Measurements from ENCODE around the gene SYS1.

The SYS1 gene

GRCh38 chr20:45363611-45364492 lies 896 bp downstream of the SYS1 start:
- Histone ChIP-seq H3K9me2 (replicated peaks; ENCODE audit: insufficient read depth, low read length) (no peaks in the 10 kb centered on the region), H4K20me1 (ENCODE audit: insufficient read depth, low read length) (no peaks in the 10 kb centered on the region), H3K36me3 (replicated peaks; ENCODE audit: insufficient read depth, low read length) (no peaks in the 10 kb centered on the region), H3K27ac (ENCODE audit: low read length) (peak overlapping the region; percentile 86; the same call in 1 of the 2 replicates), H3K9ac (ENCODE audit: low read length) (peak overlapping the region; percentile 87; the same call in 1 of the 2 replicates), H3K4me1 (ENCODE audit: low read length) (peaks cover 23% of the 10 kb centered on the region), H3K27me3 (replicated peaks; ENCODE audit: insufficient read depth, low read length) (no peaks in the 10 kb centered on the region), H3K4me2 (ENCODE audit: low read depth, low read length) (peak overlapping the region; percentile 97), H3K79me2 (ENCODE audit: low read length) (peaks cover 39% of the 10 kb centered on the region), H3F3A (ENCODE audit: insufficient read depth, low read length) (peaks cover 25% of the 10 kb centered on the region), H2AFZ (ENCODE audit: low read length) (peak overlapping the region; percentile 92), H3K9me3 (replicated peaks; ENCODE audit: insufficient read depth, low read length) (no peaks in the 10 kb centered on the region), H3K4me3 (ENCODE audit: low read length) (peak overlapping the region; percentile 95)
- no peak for TF ChIP-seq EZH2 (optimal IDR thresholded peaks at IDR 0.05; ENCODE audit: low read depth, low read length)
- no peak for TF ChIP-seq EZH2phosphoT487 (IDR thresholded peaks at IDR 0.05; ENCODE audit: low read length)
- TF ChIP-seq, protein P1, sequence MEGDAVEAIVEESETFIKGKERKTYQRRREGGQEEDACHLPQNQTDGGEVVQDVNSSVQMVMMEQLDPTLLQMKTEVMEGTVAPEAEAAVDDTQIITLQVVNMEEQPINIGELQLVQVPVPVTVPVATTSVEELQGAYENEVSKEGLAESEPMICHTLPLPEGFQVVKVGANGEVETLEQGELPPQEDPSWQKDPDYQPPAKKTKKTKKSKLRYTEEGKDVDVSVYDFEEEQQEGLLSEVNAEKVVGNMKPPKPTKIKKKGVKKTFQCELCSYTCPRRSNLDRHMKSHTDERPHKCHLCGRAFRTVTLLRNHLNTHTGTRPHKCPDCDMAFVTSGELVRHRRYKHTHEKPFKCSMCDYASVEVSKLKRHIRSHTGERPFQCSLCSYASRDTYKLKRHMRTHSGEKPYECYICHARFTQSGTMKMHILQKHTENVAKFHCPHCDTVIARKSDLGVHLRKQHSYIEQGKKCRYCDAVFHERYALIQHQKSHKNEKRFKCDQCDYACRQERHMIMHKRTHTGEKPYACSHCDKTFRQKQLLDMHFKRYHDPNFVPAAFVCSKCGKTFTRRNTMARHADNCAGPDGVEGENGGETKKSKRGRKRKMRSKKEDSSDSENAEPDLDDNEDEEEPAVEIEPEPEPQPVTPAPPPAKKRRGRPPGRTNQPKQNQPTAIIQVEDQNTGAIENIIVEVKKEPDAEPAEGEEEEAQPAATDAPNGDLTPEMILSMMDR (IDR thresholded peaks at IDR 0.05; ENCODE audit: low read length), result no peak
- no peak for DNase-seq

DNA sequence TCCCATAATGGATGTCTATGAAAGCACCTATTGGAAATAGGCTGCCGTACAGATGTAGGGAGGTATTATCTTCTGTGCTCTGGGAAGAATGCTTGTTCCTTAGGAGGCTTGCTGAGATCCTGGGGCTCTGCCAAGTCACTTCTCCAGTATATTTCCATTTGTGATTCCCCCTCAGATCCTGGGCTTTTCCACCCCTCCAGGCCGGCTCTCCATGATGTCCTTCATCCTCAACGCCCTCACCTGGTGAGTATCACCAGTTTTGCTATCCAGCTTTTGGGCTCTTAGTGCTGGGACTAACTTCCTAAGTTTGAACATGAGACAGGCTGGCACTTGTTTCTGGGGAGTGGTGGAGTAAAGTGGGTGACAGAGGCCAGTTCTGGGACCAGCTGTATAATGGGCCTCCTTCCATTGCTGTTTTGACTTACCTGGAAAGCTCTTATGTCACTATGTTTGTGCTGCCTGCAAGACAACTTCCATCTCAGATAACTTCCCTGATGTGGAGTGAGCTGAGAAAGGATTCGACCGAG lies 2.6 kb downstream of the SYS1 start:
- H3K36me3 ChIP-seq (replicated peaks; ENCODE audit: insufficient read depth, low read length), result no peaks in the 10 kb centered on the region
- H3K4me3 ChIP-seq (ENCODE audit: low read length), result no peak overlapping the region
- no peak overlapping the region for H3K4me2 ChIP-seq (ENCODE audit: low read depth, low read length)
- peaks cover 28% of the 10 kb centered on the region for H3K4me1 ChIP-seq (ENCODE audit: low read length)
- H4K20me1 ChIP-seq (ENCODE audit: insufficient read depth, low read length), result no peaks in the 10 kb centered on the region
- H3K9me3 ChIP-seq (replicated peaks; ENCODE audit: insufficient read depth, low read length), result no peaks in the 10 kb centered on the region
- no peaks in the 10 kb centered on the region for H3K9me2 ChIP-seq (replicated peaks; ENCODE audit: insufficient read depth, low read length)
- DNase-seq, result no peak
- no peak overlapping the region for H3K27ac ChIP-seq (ENCODE audit: low read length)
- no peak overlapping the region for H3K9ac ChIP-seq (ENCODE audit: low read length)
- peaks cover 39% of the 10 kb centered on the region for H3K79me2 ChIP-seq (ENCODE audit: low read length)
- peaks cover 29% of the 10 kb centered on the region for H3F3A ChIP-seq (ENCODE audit: insufficient read depth, low read length)
- TF ChIP-seq, protein P1 (IDR thresholded peaks at IDR 0.05; ENCODE audit: low read length), result no peak
- TF ChIP-seq EZH2 (optimal IDR thresholded peaks at IDR 0.05; ENCODE audit: low read depth, low read length), result no peak
- TF ChIP-seq EZH2phosphoT487 (IDR thresholded peaks at IDR 0.05; ENCODE audit: low read length), result no peak
- H3K27me3 ChIP-seq (replicated peaks; ENCODE audit: insufficient read depth, low read length), result no peaks in the 10 kb centered on the region
- no peak overlapping the region for H2AFZ ChIP-seq (ENCODE audit: low read length)

DNA sequence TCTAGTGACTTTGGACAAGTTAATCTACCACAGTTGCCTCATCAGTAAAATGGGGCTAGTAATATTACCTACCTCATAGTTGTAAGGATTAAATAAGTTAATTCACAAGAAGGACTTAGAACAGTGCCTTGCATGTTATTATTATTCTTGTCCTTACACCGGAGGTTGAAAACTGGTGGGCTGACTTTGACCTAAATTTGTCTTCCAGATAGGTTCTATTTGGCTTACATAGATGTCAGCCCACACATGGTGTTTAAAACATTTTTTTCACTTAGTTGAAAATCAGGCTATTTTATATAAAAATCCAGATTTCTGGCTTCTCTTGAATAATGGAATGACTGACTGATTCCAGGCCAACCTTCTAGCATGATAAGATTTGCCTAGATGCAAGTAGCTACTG lies 3.2 kb downstream of the SYS1 start:
- no peaks in the 10 kb centered on the region for H3K9me2 ChIP-seq (replicated peaks; ENCODE audit: insufficient read depth, low read length)
- H3K9ac ChIP-seq (ENCODE audit: low read length), result no peak overlapping the region
- H3F3A ChIP-seq (ENCODE audit: insufficient read depth, low read length), result peaks cover 29% of the 10 kb centered on the region
- peaks cover 39% of the 10 kb centered on the region for H3K79me2 ChIP-seq (ENCODE audit: low read length)
- peaks cover 28% of the 10 kb centered on the region for H3K4me1 ChIP-seq (ENCODE audit: low read length)
- H2AFZ ChIP-seq (ENCODE audit: low read length), result no peak overlapping the region
- no peak overlapping the region for H3K27ac ChIP-seq (ENCODE audit: low read length)
- H3K4me3 ChIP-seq (ENCODE audit: low read length), result no peak overlapping the region
- no peak for DNase-seq
- H3K4me2 ChIP-seq (ENCODE audit: low read depth, low read length), result no peak overlapping the region
- TF ChIP-seq EZH2 (optimal IDR thresholded peaks at IDR 0.05; ENCODE audit: low read depth, low read length) (no peak), EZH2phosphoT487 (IDR thresholded peaks at IDR 0.05; ENCODE audit: low read length) (no peak)
- TF ChIP-seq, protein P1 (IDR thresholded peaks at IDR 0.05; ENCODE audit: low read length), result no peak
- no peaks in the 10 kb centered on the region for H3K36me3 ChIP-seq (replicated peaks; ENCODE audit: insufficient read depth, low read length)
- no peaks in the 10 kb centered on the region for H4K20me1 ChIP-seq (ENCODE audit: insufficient read depth, low read length)
- no peaks in the 10 kb centered on the region for H3K27me3 ChIP-seq (replicated peaks; ENCODE audit: insufficient read depth, low read length)
- no peaks in the 10 kb centered on the region for H3K9me3 ChIP-seq (replicated peaks; ENCODE audit: insufficient read depth, low read length)

Data from MM.1S (cell line).